ENCODE measurements around the gene RYK. TPM values are rescaled to one million over a fixed set of nuclear protein-coding genes. Genes with fewer than 3 reads are reported as not detected.

Gene RYK
- polyA plus RNA-seq (2011; rRNA removed), result 41.9 and 46.6 TPM in 2 replicates
- 12.7 and 18.3 TPM in 2 replicates for polyA plus RNA-seq (2012; cell fraction: cytosol; rRNA removed)
- polyA plus RNA-seq (2012; cell fraction: nucleus; rRNA removed), result 11.6 and 20.5 TPM in 2 replicates
- 28.4 to 30.6 TPM (median 29.2 TPM) in 3 replicates for polyA plus RNA-seq (2017; fragmentation: RNase III; extraction: RNeasy Plus Mini Kit Qiagen cat#74134 plus additional on column Dnase treatment)
- 33.0 and 43.6 TPM in 2 replicates for polyA minus RNA-seq (2011; rRNA and poly(A)+ RNA removed)

DNA sequence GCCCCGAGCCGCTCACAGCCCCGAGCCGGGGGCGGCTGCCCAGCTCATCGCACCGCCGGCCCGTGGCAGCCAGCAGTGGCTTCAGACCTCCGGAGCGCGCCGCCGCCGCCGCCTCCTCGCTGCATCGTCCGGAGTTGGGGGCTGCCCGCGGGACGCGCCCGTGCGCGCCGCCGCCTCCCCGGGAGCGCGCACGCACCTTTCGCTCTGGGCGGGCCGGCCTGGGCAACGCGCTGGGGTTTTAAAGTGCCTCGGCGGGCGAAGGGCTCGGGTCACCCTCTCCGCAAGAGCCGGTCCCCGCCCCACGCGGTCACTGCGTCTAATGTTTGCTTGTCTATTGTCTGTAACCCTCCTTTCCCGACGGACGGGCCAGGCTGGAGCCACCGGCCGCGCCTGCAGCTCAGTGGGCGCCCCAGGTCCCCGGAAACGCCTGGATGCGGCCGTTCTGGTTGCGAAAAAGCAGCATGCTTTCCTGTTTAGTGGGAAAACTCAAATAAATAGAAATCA, at the start of gene RYK:
TSS of gene RYK (minus strand) at position 143 of the 504 bp plus-strand sequence. CDS start 205 bp downstream, outside the sequence.
- 0% methylated on average over 8 of the region's 59 CpGs for WGBS (ENCODE audit: missing lambda C conversion rate)
- POLR2A ChIA-PET, result interaction anchor here (1.0 kb wide), 2 partner anchors 8 to 19 kb away, joined by 3 read pairs; no protein-coding TSS in a partner anchor
- FAIRE-seq, result no peak

DNA sequence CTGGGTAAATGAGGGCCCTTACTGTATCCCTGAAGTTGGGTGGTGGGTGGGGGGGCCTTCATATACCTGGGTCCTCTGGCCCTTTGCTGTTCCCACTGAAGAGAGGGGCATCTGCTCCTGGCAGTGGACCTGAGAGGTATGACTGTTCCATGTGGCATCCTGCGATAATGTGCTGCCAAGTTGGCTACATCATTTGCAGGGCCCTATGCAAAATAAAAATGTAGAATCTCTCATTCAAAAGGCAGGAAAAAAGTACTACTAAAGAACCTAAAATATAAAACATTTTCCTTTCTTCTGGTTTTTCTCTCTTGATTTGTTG, 49.2 kb upstream of the RYK start:
- no peak for TF ChIP-seq CBX2 (IDR thresholded peaks at IDR 0.05; ENCODE audit: borderline replicate concordance, low read depth)
- TF ChIP-seq, protein P1, sequence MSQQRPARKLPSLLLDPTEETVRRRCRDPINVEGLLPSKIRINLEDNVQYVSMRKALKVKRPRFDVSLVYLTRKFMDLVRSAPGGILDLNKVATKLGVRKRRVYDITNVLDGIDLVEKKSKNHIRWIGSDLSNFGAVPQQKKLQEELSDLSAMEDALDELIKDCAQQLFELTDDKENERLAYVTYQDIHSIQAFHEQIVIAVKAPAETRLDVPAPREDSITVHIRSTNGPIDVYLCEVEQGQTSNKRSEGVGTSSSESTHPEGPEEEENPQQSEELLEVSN (IDR thresholded peaks at IDR 0.05; ENCODE audit: borderline replicate concordance, low read depth), result no peak
- no peak for TF ChIP-seq HEYL (CRISPR knock-in tag; IDR thresholded peaks at IDR 0.05)
- TF ChIP-seq FOSL2 (IDR thresholded peaks at IDR 0.05), result no peak
- TF ChIP-seq FOSL2 (CRISPR knock-in tag; IDR thresholded peaks at IDR 0.05), result no peak
- Histone ChIP-seq H3K4me1 (no peaks in the 10 kb centered on the region; the same call in 2 of the 3 replicates), H3K4me3 (no peak overlapping the region), H3K9me3 (peaks cover 5% of the 10 kb centered on the region; the same call in 1 of the 3 replicates), H3K4me2 (no peak overlapping the region), H3K27ac (no peak overlapping the region)
- DNase-seq (ENCODE audit: low read depth in 1 of 2, low spot score in 1 of 2) (no peak), FAIRE-seq (no peak), ATAC-seq (peak; percentile 19 to 40; a peak in 2 of 6 replicates)
- POLR2A ChIA-PET, result no interaction called here
- WGBS (ENCODE audit: missing lambda C conversion rate), result 80% methylated on average over 1 of the region's 1 CpG
- CTCF ChIA-PET, result interaction anchor here (0.7 to 16.1 kb wide), 4 partner anchors 87 to 181 kb away, joined by 4 to 438 read pairs (median 11); partner anchors contain the start of genes ANAPC13 and CEP63

More for the DNA sequence above, at the start of gene RYK:
- no peak for TF ChIP-seq MYC (IDR thresholded peaks at IDR 0.05; ENCODE audit: borderline replicate concordance, low read length)
- TF ChIP-seq TFCP2L1 (CRISPR knock-in tag; IDR thresholded peaks at IDR 0.05), result no peak
- TF ChIP-seq, protein P2, sequence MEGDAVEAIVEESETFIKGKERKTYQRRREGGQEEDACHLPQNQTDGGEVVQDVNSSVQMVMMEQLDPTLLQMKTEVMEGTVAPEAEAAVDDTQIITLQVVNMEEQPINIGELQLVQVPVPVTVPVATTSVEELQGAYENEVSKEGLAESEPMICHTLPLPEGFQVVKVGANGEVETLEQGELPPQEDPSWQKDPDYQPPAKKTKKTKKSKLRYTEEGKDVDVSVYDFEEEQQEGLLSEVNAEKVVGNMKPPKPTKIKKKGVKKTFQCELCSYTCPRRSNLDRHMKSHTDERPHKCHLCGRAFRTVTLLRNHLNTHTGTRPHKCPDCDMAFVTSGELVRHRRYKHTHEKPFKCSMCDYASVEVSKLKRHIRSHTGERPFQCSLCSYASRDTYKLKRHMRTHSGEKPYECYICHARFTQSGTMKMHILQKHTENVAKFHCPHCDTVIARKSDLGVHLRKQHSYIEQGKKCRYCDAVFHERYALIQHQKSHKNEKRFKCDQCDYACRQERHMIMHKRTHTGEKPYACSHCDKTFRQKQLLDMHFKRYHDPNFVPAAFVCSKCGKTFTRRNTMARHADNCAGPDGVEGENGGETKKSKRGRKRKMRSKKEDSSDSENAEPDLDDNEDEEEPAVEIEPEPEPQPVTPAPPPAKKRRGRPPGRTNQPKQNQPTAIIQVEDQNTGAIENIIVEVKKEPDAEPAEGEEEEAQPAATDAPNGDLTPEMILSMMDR (IDR thresholded peaks at IDR 0.05), result no peak
- TF ChIP-seq MAZ (IDR thresholded peaks at IDR 0.05; ENCODE audit: borderline replicate concordance, low read depth, low read length), result no peak
- TF ChIP-seq POLR2A (IDR thresholded peaks at IDR 0.05; ENCODE audit: low read length), result peak; percentile 82
- TF ChIP-seq, protein P1 (IDR thresholded peaks at IDR 0.05; ENCODE audit: borderline replicate concordance, low read depth), result 0 out of 2 replicates have a peak, but pooled peaks have one; percentile 67
- peak in 1 of 2 experiments; percentile 64; a peak in 2 of 5 replicates for TF ChIP-seq JUN (IDR thresholded peaks at IDR 0.05)
- TF ChIP-seq HOXB5 (CRISPR knock-in tag; IDR thresholded peaks at IDR 0.05), result peak; percentile 50; the same call in 1 of the 2 replicates
- TF ChIP-seq, protein P3, sequence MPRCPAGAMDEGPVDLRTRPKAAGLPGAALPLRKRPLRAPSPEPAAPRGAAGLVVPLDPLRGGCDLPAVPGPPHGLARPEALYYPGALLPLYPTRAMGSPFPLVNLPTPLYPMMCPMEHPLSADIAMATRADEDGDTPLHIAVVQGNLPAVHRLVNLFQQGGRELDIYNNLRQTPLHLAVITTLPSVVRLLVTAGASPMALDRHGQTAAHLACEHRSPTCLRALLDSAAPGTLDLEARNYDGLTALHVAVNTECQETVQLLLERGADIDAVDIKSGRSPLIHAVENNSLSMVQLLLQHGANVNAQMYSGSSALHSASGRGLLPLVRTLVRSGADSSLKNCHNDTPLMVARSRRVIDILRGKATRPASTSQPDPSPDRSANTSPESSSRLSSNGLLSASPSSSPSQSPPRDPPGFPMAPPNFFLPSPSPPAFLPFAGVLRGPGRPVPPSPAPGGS (IDR thresholded peaks at IDR 0.05), result peak; percentile 30; the same call in 1 of the 3 replicates
- TF ChIP-seq PHF8 (IDR thresholded peaks at IDR 0.05; ENCODE audit: borderline replicate concordance, low read depth), result peak; percentile 58; the same call in 1 of the 2 replicates
- TF ChIP-seq ZFP36 (IDR thresholded peaks at IDR 0.05; ENCODE audit: borderline replicate concordance, partially characterized antibody), result no peak
- TF ChIP-seq, protein P4, sequence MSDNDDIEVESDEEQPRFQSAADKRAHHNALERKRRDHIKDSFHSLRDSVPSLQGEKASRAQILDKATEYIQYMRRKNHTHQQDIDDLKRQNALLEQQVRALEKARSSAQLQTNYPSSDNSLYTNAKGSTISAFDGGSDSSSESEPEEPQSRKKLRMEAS (IDR thresholded peaks at IDR 0.05), result peak; percentile 83
- DNase-seq (ENCODE audit: low read depth in 1 of 2, low spot score in 1 of 2) (peak; percentile 66 to 77), ATAC-seq (peak; percentile 86 to 88)
- peaks cover 20% of the 10 kb centered on the region; the same call in 2 of the 3 replicates for H3K4me1 ChIP-seq
- CTCF ChIA-PET, result interaction anchor here (1.0 to 1.2 kb wide), 2 partner anchors 10 to 223 kb away, joined by 3 read pairs; no protein-coding TSS in a partner anchor
- H3K27ac ChIP-seq, result peak within 1 kb of the TSS; percentile 87 to 98
- H3K9me3 ChIP-seq, result no peaks in the 10 kb centered on the region
- H3K4me2 ChIP-seq, result peak within 1 kb of the TSS; percentile 90
- H3K4me3 ChIP-seq, result peak within 1 kb of the TSS; percentile 87

All from A549 (cell line).